Gastrocnemius medialis (tissue), 4 donors: ENCODE data around the gene ROCK1. TPM values are rescaled to one million over a fixed set of nuclear protein-coding genes. Genes with fewer than 3 reads are reported as not detected.

Experiments used
- ATAC-seq, 2 donors: fragments of 150-250 bp; one replicate each; pipeline ENCODE4 v1.9.1; 2016
- DNase-seq, 2 donors: peaks; one replicate each; pipeline ENCODE4 v3.0.0-alpha.2; 2019
- H3K27ac ChIP-seq, 4 donors: fragments of 200-600 bp; sonication (generic); 1 replicate in 1 of 4; 2 replicates in 3 of 4; pipeline ENCODE4 v1.5.1; 2016 to 2018; ENCODE audit warnings: mild to moderate bottlenecking in 2 of 4, moderate library complexity in 1 of 4
- H3K27me3 ChIP-seq, 3 donors: fragments of 200-600 bp; sonication (generic) in 2 of 3; 1 replicate in 1 of 3; 2 replicates in 2 of 3; pipeline versions ENCODE4 v1.5.1 to v1.6.0; 2016 to 2019; ENCODE audit warnings: mild to moderate bottlenecking in 1 of 3, moderate library complexity in 1 of 3
- H3K36me3 ChIP-seq, 2 donors: fragments of 200-600 bp; sonication (generic) in 1 of 2; one replicate each; pipeline ENCODE4 v1.5.1; 2017 to 2018
- H3K4me1 ChIP-seq, 2 donors: fragments of 200-600 bp; sonication (generic) in 1 of 2; one replicate each; pipeline ENCODE4 v1.5.1; 2016 to 2017; ENCODE audit warnings: mild to moderate bottlenecking in 2 of 2
- H3K4me3 ChIP-seq, 4 donors: fragments of 200-600 bp; sonication (generic) in 3 of 4; 1 replicate in 1 of 4; 2 replicates in 3 of 4; pipeline ENCODE4 v1.5.1; 2016 to 2019; ENCODE audit warnings: mild to moderate bottlenecking in 2 of 4
- H3K9me3 ChIP-seq, 3 donors: fragments of 200-600 bp; sonication (generic) in 2 of 3; 1 replicate in 1 of 3; 2 replicates in 2 of 3; pipeline ENCODE4 v1.5.1; 2016 to 2019
- CTCF ChIP-seq, 5 experiments: fragments of 450-650 bp in 3 of 5; fragments of 200-600 bp in 2 of 5; sonication (generic) in 2 of 5; IDR thresholded peaks in 4 of 5; conservative IDR thresholded peaks in 1 of 5; 1 replicate in 4 of 5; 2 replicates in 1 of 5; pipeline ENCODE4 v1.5.1; 2016 to 2019; ENCODE audit warnings: antibody characterized with exemption in 5 of 5, mild to moderate bottlenecking in 3 of 5, moderate library complexity in 3 of 5
- POLR2A ChIP-seq, 2 donors: fragments of 450-650 bp; IDR thresholded peaks; one replicate each; pipeline ENCODE4 v1.6.1; 2017; ENCODE audit warnings: antibody characterized with exemption in 2 of 2, mild to moderate bottlenecking in 2 of 2, moderate library complexity in 2 of 2
- in situ Hi-C, 4 donors: fragments of 200-750 bp; cut with MboI; loops; one replicate each; pipeline versions ENCODE4 v1.15.0 to v1.8.0; 2017; ENCODE audit warnings: low sequenced_read_pairs in 4 of 4
- intact Hi-C: fragments of 100-400 bp; cut with DNase I; formaldehyde crosslinking; loops from one replicate; pipeline ENCODE4 v1.15.1; 2023; ENCODE audit warnings: low total_unique reads
- total RNA-seq, 4 donors: library from RNA; depleted of rRNA; stranded (reverse); fragments of >200 nt; gene quantifications; one replicate each; pipeline versions ENCODE4 v1.1.0 to v1.2.3, GENCODE V29; 2016

Gene ROCK1
- total RNA-seq, 4 donors from 2014 or later, result 11.0 to 15.7 (median 12.7) TPM

- intact Hi-C loops, result loop anchor here (2.0 to 10.0 kb wide), 4 partner anchors 108 to 725 kb away; partner anchors contain the start of genes ESCO1 and MIB1
- DNase-seq (no peak), ATAC-seq (no peak)
- Histone ChIP-seq H3K4me1 (peaks cover 48 to 58% of the 10 kb centered on the region in 2 donors), H3K36me3 (no peaks in the 10 kb centered on the region), H3K27me3 (no peaks in the 10 kb centered on the region), H3K4me3 (peak overlapping the region; percentile 81 to 100 (median 98)), H3K9me3 (no peaks in the 10 kb centered on the region), H3K27ac (peak overlapping the region in 3 of 4 donors; percentile 96 to 100 (median 98))
- no peak for TF ChIP-seq CTCF (IDR thresholded peaks at IDR 0.05 in 4 of 5, conservative IDR thresholded peaks at IDR 0.05 in 1 of 5)
- TF ChIP-seq POLR2A (IDR thresholded peaks at IDR 0.05), result no peak
- in situ Hi-C loops, result loop anchor here in 1 of 4 donors (10.0 kb wide), 1 partner anchor 105 kb away; no protein-coding TSS in a partner anchor
Observed at GRCh38 chr18:21109936-21110712, 1.5 kb downstream of the ROCK1 start.

GRCh38 chr18:21105936-21106335 is 5.7 kb downstream of the ROCK1 start:
- TF ChIP-seq POLR2A (IDR thresholded peaks at IDR 0.05) (no peak), CTCF (IDR thresholded peaks at IDR 0.05 in 4 of 5, conservative IDR thresholded peaks at IDR 0.05 in 1 of 5) (no peak)
- Histone ChIP-seq H3K27ac (no peak overlapping the region), H3K4me1 (peaks cover 67 to 78% of the 10 kb centered on the region in 2 donors), H3K4me3 (no peak overlapping the region), H3K27me3 (no peaks in the 10 kb centered on the region), H3K36me3 (no peaks in the 10 kb centered on the region), H3K9me3 (no peaks in the 10 kb centered on the region)
- ATAC-seq (no peak), DNase-seq (no peak)
- intact Hi-C loops (no loop called here), in situ Hi-C loops (no loop called here)

GRCh38 chr18:21101172-21101571 is 10.4 kb downstream of the ROCK1 start:
- no peak for ATAC-seq
- Histone ChIP-seq H3K4me3 (no peak overlapping the region), H3K27ac (no peak overlapping the region), H3K9me3 (no peaks in the 10 kb centered on the region), H3K4me1 (peaks cover 56 to 64% of the 10 kb centered on the region in 2 donors), H3K27me3 (no peaks in the 10 kb centered on the region), H3K36me3 (no peaks in the 10 kb centered on the region)
- intact Hi-C loops, result loop anchor here (5.0 kb wide), 1 partner anchor 49 kb away; no protein-coding TSS in a partner anchor
- TF ChIP-seq POLR2A (IDR thresholded peaks at IDR 0.05), result no peak
- TF ChIP-seq CTCF (IDR thresholded peaks at IDR 0.05 in 4 of 5, conservative IDR thresholded peaks at IDR 0.05 in 1 of 5), result no peak
- no peak for DNase-seq
- in situ Hi-C loops, result no loop called here

- Histone ChIP-seq H3K36me3 (no peaks in the 10 kb centered on the region), H3K4me1 (peaks cover 51 to 59% of the 10 kb centered on the region in 2 donors), H3K9me3 (no peaks in the 10 kb centered on the region), H3K27me3 (no peaks in the 10 kb centered on the region), H3K27ac (no peak overlapping the region), H3K4me3 (no peak overlapping the region)
- intact Hi-C loops (loop anchor here (5.0 kb wide), 1 partner anchor 48 kb away; no protein-coding TSS in a partner anchor), in situ Hi-C loops (no loop called here)
- TF ChIP-seq POLR2A (IDR thresholded peaks at IDR 0.05) (no peak), CTCF (IDR thresholded peaks at IDR 0.05 in 4 of 5, conservative IDR thresholded peaks at IDR 0.05 in 1 of 5) (no peak)
- DNase-seq (no peak), ATAC-seq (no peak)
Observed at GRCh38 chr18:21100678-21101077, 10.9 kb downstream of the ROCK1 start.
